Stimulated activated naive CD4-positive, alpha-beta T cell treated with Interleukin-2 at 50 U/mL for 16 hours (primary cell): Measurements from ENCODE around the gene RPL19.

Experiments
- DNase-seq: peaks from one replicate; lab custom pipeline; 2025; lab: John Stamatoyannopoulos, UW

Gene RPL19

DNA sequence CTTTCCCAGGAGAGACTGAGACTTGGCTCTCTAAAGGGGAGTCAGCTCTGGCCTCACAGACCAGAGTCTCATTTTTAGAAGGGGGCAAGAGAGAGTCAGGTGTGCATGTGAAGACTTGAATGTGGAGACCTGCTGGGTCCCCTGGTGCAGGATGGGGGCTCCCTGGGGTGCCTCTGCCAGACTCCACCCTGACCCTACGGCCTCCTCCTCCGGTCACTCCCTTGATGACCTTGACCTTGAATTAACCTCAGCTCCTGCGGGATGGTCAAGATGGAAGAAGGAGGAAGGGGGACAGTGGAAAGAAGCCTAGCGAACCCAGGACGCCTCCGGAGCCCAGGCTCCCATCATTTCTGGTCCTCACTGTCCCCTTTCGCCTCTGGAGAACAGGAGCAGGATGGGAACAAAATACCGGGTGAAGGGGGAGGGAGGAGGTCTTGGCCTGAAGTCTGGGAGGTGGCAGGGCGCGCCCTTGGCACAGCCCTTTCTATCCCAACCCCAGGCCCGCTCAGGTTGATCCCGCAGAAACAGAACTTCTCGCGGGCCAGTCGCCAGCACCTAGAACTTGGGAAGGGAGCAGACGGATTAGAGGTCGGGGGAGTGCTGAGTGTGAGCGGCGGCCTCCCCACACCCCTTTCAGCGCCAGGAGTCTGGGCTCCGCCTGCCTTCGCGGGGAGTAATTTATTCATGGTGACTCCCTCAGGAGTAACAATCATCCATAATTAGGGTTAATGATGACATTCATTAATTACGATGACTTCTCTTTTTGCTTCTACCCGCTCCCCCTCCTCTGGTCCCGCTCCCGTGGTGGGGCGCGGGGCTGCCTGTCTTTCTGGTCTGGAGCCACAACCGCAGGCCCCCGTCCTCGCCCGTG, 24.1 kb downstream of the RPL19 start:
- DNase-seq: no peak

GRCh38 chr17:39224778-39225307, 24.8 kb downstream of the RPL19 start:
- no peak for DNase-seq

DNA sequence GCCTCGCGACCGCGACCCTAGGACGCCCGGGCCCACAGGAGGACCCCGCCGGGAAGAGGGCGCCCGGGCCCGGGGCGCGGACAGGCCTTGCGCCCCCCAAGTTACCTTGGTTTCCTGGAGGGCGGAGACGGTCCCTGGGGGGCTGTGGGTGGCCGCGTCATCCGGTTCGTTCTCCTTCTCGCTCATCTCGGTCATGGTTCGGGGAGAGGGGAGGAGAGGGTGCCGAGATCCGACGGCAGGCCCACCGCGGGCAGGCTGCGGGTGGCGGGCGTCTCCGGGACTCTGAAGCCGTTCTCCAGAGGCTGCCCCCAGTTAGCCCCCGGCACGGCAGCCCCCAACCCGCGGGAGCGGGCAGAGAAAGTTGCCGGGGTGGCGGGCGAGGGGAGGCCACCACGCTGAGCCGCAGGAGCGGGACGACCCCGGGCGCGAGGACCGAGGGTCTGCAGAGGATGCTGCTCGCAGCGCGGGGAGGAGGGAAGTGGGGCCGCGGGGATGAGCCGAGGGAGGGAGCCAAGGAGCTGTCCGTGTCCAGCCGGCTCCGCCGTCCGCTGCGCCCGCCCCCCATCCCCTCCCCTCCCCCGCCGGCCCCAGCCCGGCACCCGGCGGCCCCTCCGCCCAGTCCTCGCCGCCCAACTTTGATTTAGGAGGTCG, 25.4 kb downstream of the RPL19 start, which contains the start of gene STAC2:
Gene STAC2, minus strand, starts transcription at position 638 of the 651 bp plus-strand sequence. Its CDS starts 443 bp downstream, at position 195.
- DNase-seq: no peak

DNA sequence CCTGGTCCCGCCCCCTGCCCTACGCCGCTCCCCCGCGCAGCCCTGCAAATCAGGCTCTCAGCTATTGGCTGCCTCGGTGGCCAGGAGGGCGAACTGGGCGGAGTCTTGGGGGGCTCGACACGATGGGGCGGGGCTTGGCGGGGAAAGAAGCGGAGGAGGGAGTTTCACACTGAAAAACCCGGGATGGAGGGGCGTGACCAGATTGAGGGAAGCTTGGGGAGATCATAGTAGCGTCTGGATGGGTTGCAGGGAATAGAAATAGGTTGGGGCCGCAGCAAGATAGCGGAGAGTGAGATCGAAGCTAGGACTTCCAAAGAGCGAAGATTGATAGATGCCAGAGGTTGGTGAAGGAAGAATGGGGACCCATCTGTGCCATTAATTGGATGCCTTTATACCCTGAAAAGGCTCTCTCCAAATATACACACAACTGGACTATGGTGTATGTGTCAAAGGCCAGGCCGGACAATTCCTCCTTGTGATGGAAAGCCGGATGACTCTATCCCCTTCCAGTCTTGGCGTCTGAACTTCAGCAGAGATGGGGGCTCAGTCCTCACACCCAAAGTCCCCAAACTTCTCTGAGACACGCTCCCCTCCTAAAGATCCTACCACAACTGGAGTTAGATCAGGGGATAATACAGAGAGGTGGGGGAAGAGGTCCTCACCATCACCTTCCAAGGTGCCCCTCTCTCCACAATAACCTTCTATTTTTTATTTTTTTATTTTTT, 26.0 kb downstream of the RPL19 start:
- peak; percentile 19 for DNase-seq

DNA sequence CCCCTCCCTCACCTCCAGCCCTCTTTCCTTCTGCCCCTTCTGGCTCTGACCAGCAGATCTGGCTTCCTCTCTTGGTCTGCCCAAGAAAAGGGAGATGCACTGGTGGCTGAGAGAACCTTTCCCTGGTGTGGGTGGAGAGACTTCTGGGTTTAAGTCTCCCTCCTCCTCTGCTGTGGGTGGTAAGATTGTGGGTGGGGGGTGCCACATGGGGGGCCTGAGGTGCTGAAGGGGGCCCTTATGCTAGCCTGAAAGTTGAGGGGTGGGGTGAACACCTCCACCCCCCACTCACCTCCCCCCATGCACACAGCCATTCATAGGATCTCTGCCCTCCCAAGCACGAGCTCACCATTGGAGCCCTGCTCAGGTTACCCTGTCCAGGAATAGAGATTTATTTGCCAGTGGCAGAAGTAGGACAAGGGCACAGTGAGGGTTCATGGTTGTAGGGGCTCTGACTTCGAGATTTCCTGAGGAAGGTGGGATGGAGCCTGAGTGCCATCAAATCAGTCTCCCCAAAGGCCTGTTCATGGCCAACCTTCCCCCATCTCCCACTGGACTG, 27.4 kb downstream of the RPL19 start:
- DNase-seq: no peak

DNA sequence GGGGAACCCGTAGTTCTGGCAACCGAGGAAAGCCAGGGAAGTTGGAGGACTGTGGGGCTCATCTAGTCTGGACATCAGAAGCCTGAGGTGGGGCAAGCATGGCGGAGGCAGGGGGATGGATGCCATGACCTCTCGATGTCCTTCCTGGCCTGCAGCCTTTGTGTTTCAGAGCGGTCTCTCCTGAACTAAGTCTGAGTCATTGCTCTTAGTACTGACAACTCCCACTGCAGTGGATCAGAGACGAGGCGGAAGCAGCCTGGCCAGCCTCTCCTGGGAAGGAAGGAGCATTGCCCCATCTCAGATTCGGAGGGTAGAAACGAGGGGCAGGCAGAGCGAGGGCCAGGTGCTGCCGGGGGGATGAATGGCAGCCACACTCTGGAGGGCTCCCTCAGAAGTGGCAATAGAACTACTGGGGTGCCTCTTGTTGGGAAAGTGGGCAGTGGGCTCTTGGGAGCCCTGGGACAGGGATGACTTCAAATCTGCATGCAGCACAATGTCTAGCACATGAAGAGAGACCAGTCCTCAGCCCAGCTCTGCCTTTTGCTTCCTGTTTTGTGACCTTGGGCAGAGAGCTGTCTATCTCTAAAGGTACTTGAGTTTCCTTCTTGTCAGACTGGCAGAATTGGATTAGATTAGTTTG, 29.3 kb downstream of the RPL19 start:
- no peak for DNase-seq

DNA sequence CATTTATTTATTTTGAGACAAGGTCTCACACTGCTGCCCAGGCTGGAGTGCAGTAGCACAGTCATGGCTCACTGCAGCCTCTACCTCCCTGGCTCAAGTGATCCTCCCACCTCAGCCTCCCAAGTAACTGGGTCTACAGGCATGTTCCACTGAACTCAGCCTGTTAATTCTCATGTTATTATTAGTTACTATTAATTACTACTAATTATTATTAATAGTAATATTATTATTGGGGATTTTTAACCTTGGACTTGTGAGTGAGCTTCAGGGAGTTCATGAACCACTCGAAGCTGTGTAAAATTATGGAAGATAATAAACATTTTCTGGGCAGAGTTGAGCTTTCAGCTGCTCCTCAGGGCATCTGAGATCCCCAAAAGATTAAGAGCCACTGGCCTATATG, 30.3 kb downstream of the RPL19 start:
- DNase-seq: no peak

GRCh38 chr17:39231091-39231561, 31.0 kb downstream of the RPL19 start:
- DNase-seq: no peak

DNA sequence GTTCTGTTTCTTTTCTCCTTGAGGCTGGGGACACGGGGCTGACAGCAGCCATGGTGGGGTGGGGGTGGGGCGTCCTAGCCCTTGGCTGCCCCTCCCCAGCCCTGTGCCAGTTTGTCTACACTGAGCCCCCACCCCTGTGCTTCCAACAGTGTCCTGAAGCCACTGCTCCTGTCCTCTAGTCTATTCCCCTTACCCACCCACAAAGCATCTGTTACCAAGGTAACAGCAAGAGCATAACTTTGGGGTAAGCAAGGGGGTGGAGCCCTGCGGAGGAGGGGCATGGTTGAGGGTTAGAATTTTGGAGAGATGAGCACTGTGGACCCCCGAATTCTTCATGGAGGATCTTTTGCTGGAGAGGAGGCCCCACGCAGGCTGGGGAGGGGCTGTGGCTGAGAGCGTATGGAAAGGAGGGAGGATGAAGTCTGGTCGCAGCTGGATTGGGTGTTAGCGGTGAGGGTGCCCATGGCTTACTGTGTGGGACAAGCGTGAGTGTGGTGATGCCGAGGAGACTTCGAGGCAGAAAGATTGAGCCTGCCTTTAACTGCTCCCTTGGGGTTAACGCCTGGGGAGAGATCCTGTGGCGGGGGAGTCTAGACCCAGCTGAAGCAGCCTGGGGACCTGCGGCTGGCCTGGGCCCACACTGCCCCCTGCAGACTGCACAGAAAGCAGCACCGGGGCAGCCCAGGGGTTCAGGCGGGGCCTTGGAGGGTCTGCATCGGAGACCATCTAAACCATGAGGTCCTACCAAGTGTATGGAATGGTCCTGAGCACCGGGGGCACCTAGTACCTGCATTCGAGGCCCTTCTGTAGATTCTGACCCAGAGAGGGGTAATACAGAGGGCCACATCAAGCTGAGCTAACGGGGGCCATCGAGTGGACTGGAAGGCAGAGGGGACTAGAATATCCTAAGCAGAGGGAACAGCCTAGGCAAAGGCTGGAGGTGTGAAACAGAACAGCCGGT, 31.8 kb downstream of the RPL19 start:
- DNase-seq: peak; percentile 41

DNA sequence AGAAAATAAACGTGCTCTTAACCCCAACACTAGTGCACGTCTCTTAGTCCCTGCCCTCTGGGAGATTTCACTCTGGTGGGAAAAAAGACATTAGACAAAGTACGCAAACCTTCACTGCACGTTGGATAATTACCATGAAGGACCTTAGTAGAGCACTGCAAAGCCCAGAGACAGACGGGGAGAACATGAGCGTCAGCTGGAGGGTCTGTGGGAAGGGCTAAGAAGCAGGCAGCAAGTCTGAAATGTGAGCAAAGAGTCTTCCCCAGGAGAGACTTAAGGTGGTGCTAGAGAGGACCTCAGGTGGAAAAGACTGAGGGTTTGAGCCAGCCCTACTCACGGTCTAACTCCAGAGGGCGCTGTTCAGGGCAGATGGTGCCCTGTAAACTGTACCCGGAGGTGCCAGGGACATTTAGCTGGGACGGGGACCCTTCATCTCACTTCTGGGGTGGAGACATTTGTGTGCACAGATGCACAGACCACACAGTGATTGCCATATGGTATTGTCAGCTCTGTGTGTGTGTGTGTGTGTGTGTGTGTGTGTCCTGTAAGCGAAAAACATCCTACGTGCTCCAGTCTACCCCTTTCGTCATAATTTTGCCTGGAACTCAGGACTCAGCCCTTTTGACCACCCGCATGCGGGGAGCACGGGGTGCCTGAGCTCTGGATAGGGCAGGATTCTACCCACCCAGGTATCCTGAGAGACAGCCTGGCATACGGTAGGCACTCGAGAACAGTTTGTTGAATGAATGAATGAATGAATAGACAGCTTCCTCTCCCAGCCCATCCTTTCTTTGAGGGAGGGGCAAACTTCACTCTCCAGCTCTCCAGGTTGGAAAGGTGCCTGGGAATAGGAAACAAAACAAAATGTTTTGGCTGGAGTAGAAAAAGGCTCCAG, 35.7 kb downstream of the RPL19 start:
- DNase-seq: no peak

GRCh38 chr17:39236450-39236927, 36.4 kb downstream of the RPL19 start:
- DNase-seq: no peak

GRCh38 chr17:39236981-39237441, 36.9 kb downstream of the RPL19 start:
- no peak for DNase-seq

DNA sequence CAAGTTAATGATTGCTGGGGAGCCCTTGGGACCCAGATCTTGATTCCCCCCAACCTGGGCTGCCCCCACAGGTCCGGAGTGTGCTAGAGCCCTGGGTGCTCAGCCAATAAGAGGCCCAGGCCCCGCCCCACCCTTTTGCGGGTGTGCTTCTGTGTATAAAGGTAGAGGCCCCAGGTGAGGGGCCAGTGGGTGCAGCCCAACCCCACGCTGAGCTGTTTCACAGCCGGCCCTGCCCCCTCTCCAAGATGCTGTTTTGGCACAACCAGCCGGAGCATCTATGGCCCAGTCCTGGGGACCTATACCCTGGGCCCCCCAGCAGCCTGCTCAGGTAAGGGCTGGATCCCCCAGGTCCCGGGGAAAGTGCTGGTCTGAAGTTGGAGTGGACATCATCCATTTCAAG, 37.5 kb downstream of the RPL19 start:
- DNase-seq: no peak

- peak; percentile 75 for DNase-seq
Measured at GRCh38 chr17:39238311-39238972, 38.4 kb downstream of the RPL19 start.

GRCh38 chr17:39239640-39240314, 39.7 kb downstream of the RPL19 start:
- DNase-seq: peak; percentile 58

DNA sequence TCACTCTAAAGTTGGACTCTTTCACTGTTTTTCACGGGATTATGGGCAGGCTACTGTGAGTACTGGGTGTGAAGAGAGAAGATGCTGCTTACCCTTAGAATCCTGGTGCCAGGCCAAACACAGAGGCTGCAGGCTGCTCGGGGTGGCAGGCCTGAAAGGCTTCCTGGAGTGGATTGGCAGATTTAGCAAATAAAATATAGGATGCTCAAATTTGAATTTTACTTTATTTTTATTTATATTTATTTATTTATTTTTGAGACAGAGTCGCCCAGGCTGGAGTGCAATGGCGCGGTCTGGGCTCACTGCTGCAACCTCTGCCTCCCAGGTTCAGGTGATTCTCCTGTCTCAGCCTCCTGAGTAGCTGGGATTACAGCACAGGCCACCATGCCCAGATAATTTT, 40.5 kb downstream of the RPL19 start:
- no peak for DNase-seq

- DNase-seq: no peak
Measured at GRCh38 chr17:39243155-39243554, 43.1 kb downstream of the RPL19 start.
